ENCODE data around the gene SLC7A7.

DNA sequence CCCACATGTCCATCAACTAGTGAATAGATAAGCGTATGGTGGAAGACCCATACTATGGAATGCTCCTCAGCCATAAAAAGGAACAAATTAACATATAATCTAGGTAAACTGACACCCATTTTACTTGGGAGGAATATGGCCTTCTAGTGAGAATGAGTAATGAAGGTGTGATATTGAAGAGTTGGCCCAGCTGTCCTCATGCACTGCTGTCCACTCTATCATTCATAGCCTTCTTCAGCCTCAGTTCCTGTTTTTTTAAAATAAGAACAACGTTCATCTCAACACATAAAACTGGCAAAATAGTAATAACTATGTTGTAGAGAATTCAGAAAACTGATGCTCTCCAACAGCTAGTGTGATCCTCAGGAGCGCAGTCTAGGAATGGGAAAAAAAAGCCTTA lies 75.2 kb downstream of the SLC7A7 start:
- TF ChIP-seq, protein P1, sequence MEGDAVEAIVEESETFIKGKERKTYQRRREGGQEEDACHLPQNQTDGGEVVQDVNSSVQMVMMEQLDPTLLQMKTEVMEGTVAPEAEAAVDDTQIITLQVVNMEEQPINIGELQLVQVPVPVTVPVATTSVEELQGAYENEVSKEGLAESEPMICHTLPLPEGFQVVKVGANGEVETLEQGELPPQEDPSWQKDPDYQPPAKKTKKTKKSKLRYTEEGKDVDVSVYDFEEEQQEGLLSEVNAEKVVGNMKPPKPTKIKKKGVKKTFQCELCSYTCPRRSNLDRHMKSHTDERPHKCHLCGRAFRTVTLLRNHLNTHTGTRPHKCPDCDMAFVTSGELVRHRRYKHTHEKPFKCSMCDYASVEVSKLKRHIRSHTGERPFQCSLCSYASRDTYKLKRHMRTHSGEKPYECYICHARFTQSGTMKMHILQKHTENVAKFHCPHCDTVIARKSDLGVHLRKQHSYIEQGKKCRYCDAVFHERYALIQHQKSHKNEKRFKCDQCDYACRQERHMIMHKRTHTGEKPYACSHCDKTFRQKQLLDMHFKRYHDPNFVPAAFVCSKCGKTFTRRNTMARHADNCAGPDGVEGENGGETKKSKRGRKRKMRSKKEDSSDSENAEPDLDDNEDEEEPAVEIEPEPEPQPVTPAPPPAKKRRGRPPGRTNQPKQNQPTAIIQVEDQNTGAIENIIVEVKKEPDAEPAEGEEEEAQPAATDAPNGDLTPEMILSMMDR (IDR thresholded peaks at IDR 0.05; ENCODE audit: poor library complexity, severe bottlenecking) = no peak
- TF ChIP-seq, protein P2, sequence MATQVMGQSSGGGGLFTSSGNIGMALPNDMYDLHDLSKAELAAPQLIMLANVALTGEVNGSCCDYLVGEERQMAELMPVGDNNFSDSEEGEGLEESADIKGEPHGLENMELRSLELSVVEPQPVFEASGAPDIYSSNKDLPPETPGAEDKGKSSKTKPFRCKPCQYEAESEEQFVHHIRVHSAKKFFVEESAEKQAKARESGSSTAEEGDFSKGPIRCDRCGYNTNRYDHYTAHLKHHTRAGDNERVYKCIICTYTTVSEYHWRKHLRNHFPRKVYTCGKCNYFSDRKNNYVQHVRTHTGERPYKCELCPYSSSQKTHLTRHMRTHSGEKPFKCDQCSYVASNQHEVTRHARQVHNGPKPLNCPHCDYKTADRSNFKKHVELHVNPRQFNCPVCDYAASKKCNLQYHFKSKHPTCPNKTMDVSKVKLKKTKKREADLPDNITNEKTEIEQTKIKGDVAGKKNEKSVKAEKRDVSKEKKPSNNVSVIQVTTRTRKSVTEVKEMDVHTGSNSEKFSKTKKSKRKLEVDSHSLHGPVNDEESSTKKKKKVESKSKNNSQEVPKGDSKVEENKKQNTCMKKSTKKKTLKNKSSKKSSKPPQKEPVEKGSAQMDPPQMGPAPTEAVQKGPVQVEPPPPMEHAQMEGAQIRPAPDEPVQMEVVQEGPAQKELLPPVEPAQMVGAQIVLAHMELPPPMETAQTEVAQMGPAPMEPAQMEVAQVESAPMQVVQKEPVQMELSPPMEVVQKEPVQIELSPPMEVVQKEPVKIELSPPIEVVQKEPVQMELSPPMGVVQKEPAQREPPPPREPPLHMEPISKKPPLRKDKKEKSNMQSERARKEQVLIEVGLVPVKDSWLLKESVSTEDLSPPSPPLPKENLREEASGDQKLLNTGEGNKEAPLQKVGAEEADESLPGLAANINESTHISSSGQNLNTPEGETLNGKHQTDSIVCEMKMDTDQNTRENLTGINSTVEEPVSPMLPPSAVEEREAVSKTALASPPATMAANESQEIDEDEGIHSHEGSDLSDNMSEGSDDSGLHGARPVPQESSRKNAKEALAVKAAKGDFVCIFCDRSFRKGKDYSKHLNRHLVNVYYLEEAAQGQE (IDR thresholded peaks at IDR 0.05; ENCODE audit: borderline replicate concordance) = no peak
- TF ChIP-seq EZH2 (IDR thresholded peaks at IDR 0.05; ENCODE audit: borderline replicate concordance, insufficient read depth, low read length, poor library complexity, severe bottlenecking) (no peak), POLR2AphosphoS5 (IDR thresholded peaks at IDR 0.05) (no peak), RAD21 (conservative IDR thresholded peaks at IDR 0.05) (no peak), EP300 (conservative IDR thresholded peaks at IDR 0.05; ENCODE audit: poor library complexity, severe bottlenecking) (no peak), MXI1 (conservative IDR thresholded peaks at IDR 0.05; ENCODE audit: poor library complexity, severe bottlenecking) (no peak), TAF1 (IDR thresholded peaks at IDR 0.05; ENCODE audit: low read depth) (no peak)

All from neural cell (in vitro differentiated cells).